Left lobe of liver (tissue), 2 donors: Measurements from ENCODE around the gene PKD1. TPM values are rescaled to one million over a fixed set of nuclear protein-coding genes. Genes with fewer than 3 reads are reported as not detected.
"Not testable (repeated sequence)": the region's sequence is repeated elsewhere in the genome, so short reads cannot be mapped to it uniquely, and the experiment has no call there.

Experiments used
- ATAC-seq: fragments of 200-7000 bp; cut with Tn5 transposase; one replicate; pipeline ENCODE4 v1.9.1; 2020; ENCODE audit warnings: mild to moderate bottlenecking, moderate library complexity
- DNase-seq: peaks from one replicate; pipeline ENCODE4 v3.0.0-alpha.2; 2020; ENCODE audit warnings: low spot score
- total RNA-seq: library from RNA; stranded (reverse); gene quantifications from one replicate; pipeline ENCODE4 v1.2.1, GENCODE V29; 2021
- donor health status: DM: no; HTN: no; CAD: no; lungs with moderate emphysema.
- donor health status: DM: no; HTN: yes; CAD: no.

The PKD1 gene
- total RNA-seq, 1 donor from 2014 or later = 65.0 TPM

- DNase-seq = not testable (repeated sequence)
- peak; percentile 13 for ATAC-seq
These were observed 24.0 kb downstream of the PKD1 start for GRCh38 chr16:2111412-2112335.

GRCh38 chr16:2111009-2111353 is 24.7 kb downstream of the PKD1 start:
- DNase-seq = not testable (repeated sequence)
- ATAC-seq = peak; percentile 9

GRCh38 chr16:2110332-2111008 is 25.2 kb downstream of the PKD1 start:
- DNase-seq = not testable (repeated sequence)
- peak; percentile 39 for ATAC-seq

GRCh38 chr16:2109872-2110271 is 25.8 kb downstream of the PKD1 start:
- peak; percentile 19 for ATAC-seq
- DNase-seq = not testable (repeated sequence)

DNA sequence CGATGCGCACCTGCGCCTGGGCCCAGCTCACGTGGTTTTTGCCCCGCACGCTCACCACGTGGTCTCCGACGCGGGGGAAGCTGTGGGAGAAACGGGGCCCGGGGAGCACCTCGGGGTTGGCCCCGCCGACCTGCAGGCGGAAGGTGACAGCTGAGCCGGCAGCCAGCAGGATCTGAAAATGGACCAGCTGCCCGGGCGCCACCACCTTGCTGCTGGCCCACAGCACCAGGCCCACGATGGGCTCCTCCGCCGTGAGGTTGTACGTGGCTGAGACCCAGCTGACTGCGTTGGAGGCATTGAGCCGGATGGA is 26.5 kb downstream of the PKD1 start:
- peak; percentile 11 for ATAC-seq
- not testable (repeated sequence) for DNase-seq

GRCh38 chr16:2108446-2109270 is 27.0 kb downstream of the PKD1 start:
- DNase-seq, ATAC-seq: not testable (repeated sequence)

GRCh38 chr16:2107791-2108125 is 27.9 kb downstream of the PKD1 start:
- ATAC-seq, DNase-seq: not testable (repeated sequence)

- DNase-seq, ATAC-seq: not testable (repeated sequence)
These were observed 28.4 kb downstream of the PKD1 start for GRCh38 chr16:2107121-2107790.

GRCh38 chr16:2106211-2106610 is 29.5 kb downstream of the PKD1 start:
- not testable (repeated sequence) for DNase-seq, ATAC-seq

DNA sequence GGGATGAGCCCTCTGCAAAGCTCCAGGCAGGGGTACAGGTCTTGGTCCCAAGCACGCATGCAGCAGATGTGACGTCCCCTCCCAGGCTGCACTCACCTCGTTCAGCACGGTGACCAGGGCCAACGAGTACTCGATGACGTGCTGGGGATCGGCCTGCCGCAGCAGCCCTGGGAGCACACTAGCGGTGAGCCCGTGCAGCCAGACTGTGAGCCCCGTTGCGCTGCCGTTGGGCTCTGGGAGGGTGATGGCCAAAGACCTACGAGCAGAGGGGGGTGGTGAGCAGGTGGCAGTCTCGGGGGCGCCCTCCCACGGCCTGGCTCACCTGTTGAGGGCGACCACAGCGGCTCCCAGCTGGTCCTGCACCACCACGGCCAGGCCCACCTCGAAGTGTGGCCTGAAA is 29.9 kb downstream of the PKD1 start:
- not testable (repeated sequence) for DNase-seq, ATAC-seq

DNA sequence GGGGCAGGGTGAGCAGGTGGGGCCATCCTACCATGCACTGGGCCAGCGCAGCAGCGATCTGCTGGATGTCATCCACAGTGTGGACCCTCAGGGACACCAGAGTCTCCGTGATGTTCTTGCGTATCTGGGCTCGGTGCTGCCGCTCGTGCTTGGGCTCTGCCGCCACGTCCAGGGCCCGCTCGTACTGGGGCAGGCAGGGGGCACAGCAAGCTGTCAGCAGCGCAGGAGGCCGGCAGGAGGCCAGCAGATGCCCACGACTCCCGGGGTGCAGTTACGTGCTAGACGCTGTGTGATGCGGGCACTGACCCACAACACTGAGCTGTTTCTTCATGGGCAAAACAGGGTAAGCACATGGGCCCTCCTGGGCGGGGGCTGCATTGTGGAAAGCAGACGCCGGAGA is 30.4 kb downstream of the PKD1 start:
- not testable (repeated sequence) for DNase-seq, ATAC-seq

DNA sequence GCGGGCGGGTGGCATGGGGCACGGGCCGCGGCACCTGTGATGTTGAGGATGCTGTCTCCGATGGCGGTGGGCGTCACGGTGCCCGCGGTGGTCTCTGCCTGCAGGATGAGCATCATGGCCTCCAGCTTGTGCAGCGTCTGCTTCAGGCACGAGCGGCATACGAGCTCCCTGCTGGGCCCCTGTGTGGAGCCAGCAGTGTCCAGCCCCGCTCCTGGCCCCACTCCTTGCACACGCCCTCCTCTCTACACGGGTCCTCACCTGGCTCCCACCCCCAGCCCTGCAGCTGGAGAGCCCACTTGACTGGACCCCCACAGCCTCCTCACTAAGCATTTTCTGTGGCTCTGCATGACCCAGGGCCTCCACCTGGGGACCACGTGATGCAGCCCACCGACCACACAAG is 31.2 kb downstream of the PKD1 start:
- DNase-seq = not testable (repeated sequence)
- peak; percentile 29 for ATAC-seq

DNA sequence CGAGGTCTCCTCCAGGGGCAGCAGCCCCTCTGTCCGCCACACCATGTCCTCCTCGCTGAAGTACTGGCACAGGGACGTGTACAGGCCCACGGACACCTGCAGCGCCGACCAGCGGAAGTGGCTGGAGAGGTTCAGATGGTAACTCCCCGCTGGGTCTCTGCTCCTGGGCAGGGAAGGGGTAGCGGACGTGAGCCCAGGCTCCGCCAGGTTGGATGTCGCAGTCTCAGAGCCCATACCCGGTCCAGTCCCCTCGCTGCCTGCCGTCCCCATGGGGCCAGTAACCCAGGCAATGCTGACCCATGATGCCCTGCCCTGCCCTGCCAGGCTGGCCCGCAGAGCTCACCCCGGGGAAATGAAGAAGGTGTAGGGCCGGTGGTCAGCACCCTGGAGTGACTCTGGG is 33.2 kb downstream of the PKD1 start:
- ATAC-seq (no peak), DNase-seq (no peak)

DNA sequence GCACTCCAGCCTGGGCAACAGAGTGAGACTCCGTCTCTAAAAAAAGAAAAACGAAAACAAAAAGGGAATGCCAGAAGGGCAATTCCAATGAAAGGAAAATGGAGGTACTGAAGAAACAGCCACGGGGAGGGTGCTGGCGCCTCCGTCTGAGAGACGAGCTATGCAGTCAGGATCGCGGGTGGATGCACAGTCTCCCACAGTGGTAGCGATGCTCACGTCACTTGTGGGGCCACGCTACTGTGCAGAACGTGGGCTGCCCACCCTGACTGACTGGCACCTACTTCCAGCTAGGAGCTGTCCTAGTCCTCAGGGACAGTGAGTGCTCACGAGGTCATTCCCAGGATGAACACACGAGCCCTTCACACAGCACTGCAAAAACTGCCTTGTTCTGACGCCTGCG is 34.1 kb downstream of the PKD1 start:
- ATAC-seq, DNase-seq: not testable (repeated sequence)

DNA sequence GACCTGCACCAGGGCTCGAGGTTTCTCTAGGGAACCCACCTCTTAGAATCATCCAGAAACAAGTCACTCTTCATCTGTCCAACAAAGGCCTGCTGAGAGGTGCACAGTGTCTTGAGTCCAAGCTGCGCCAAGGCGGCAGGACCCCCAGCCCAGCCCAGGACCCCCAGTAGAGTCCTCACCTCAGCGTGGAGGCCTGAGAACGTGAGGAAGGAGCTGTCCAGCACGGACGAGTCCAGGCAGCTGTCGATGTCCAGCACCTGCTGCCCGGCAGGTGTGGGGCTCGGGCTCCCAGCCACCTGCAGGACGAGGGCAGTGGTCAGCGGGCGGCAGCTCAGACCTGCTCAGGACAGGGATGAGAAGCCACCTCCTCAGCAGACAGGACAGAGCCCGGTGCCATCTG is 38.0 kb downstream of the PKD1 start:
- not testable (repeated sequence) for ATAC-seq, DNase-seq

- ATAC-seq = no peak
- DNase-seq = no peak
These were observed 38.7 kb downstream of the PKD1 start for GRCh38 chr16:2096853-2097595.

DNA sequence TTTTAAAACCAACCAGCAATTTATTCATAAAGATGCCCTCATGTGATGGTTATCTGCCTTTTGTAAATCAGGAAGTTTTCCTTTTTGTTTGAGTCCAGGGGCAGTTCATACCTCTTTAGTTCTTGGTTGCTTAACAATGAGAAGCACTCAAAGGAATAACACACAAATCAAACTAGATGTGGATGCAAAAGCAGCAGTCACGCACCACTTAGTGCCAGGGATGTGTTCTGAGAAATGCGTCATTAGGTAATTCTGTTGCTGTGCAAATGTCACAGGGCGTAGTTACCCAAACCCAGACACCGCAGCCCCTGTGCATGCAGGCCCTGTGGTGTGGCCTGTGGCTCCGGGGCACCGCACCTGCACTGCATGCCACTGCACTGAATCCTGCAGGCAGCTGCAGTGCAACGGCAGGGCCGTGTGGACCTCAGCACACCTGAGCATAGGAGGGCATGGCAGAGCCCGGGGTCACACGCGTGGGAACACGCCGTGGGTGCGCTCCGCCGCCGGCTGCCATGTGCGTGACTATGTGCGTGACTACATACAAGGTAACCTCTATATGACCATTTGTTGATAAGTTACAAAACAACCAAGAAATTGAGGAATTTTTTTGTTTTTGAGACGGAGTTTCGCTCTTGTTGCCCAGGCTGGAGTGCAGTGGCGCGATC is 39.6 kb downstream of the PKD1 start:
- DNase-seq (no peak), ATAC-seq (no peak)

GRCh38 chr16:2095315-2095853 is 40.3 kb downstream of the PKD1 start:
- ATAC-seq = no peak
- DNase-seq = no peak

- no peak for DNase-seq
- no peak for ATAC-seq
These were observed 41.9 kb downstream of the PKD1 start for GRCh38 chr16:2093793-2094192.
